Heart right ventricle (tissue), 16 donors: ENCODE data around the gene SLC6A9. TPM values are rescaled to one million over a fixed set of nuclear protein-coding genes. Genes with fewer than 3 reads are reported as not detected.

Source experiments
- ATAC-seq, 8 donors: fragments of 200-7000 bp; cut with Tn5 transposase; one replicate each; pipeline ENCODE4 v1.9.1; 2020; ENCODE audit warnings: mild to moderate bottlenecking in 8 of 8, moderate library complexity in 8 of 8, moderate number of reproducible peaks in 1 of 8
- DNase-seq, 2 donors: peaks; one replicate each; pipeline ENCODE4 v3.0.0-alpha.2; 2020
- H3K27ac ChIP-seq, 10 donors: fragments of 200-600 bp; sonication (generic) in 2 of 10; one replicate each; pipeline versions ENCODE4 v1.5.0 to v1.8.0; 2020 to 2022; ENCODE audit warnings: mild to moderate bottlenecking in 3 of 10
- H3K27me3 ChIP-seq, 7 donors: fragments of 200-600 bp; one replicate each; pipeline ENCODE4 v1.8.0; 2021 to 2022; ENCODE audit warnings: mild to moderate bottlenecking in 2 of 7
- H3K36me3 ChIP-seq, 9 donors: fragments of 200-600 bp; sonication (generic) in 1 of 9; one replicate each; pipeline versions ENCODE4 v1.5.0 to v1.8.0; 2020 to 2022; ENCODE audit warnings: mild to moderate bottlenecking in 2 of 9
- H3K4me1 ChIP-seq, 9 donors: fragments of 200-600 bp; sonication (generic) in 1 of 9; one replicate each; pipeline versions ENCODE4 v1.5.0 to v1.8.0; 2020 to 2022; ENCODE audit warnings: mild to moderate bottlenecking in 4 of 9
- H3K4me3 ChIP-seq, 10 donors: fragments of 200-600 bp; sonication (generic) in 2 of 10; one replicate each; pipeline versions ENCODE4 v1.5.0 to v1.8.0; 2020 to 2022; ENCODE audit warnings: mild to moderate bottlenecking in 7 of 10, moderate library complexity in 2 of 10
- H3K9me3 ChIP-seq, 11 donors: fragments of 200-600 bp in 10 of 11; sonication (generic) in 2 of 11; one replicate each; pipeline versions ENCODE4 v1.5.0 to v1.8.0; 2013 to 2022; ENCODE audit warnings: mild to moderate bottlenecking in 2 of 11, control low read depth in 1 of 11, moderate library complexity in 1 of 11
- WGBS, 2 donors: extraction: QIAGEN DNeasy Blood & Tissue Kit; methylation state at CpG; one replicate each; pipeline ENCODE4 v1.1.7; 2013; ENCODE audit warnings: inconsistent platforms in 1 of 2; 5-methylcytosine and 5-hydroxymethylcytosine counted together
- intact Hi-C, 10 donors: fragments of 100-400 bp; cut with DNase I; formaldehyde crosslinking; loops; one replicate each; pipeline versions ENCODE4 v1.11.1 to v1.14.2; 2022
- polyA plus RNA-seq, 2 donors: library from polyadenylated mRNA; stranded (reverse); fragments of 200-250 nt; gene quantifications; one replicate each; pipeline ENCODE4 v1.2.3, GENCODE V29; 2013
- total RNA-seq, 10 donors: library from RNA; stranded (reverse); fragmentation: NEBNext Ultra II Directional in 3 of 10; extraction: Animal tissue kit (Norgen Biotek cat#: 25700) in 3 of 10; gene quantifications; one replicate each; pipeline versions ENCODE4 v1.2.1 to v1.2.4, GENCODE V29; 2021 to 2023
- TF ChIP-seq, protein P1 (sequence below), 9 donors: fragments of 200-600 bp; sonication (generic) in 2 of 9; IDR thresholded peaks; one replicate each; pipeline versions ENCODE4 v1.5.0 to v1.8.0; 2021 to 2022; ENCODE audit warnings: antibody characterized with exemption in 9 of 9, mild to moderate bottlenecking in 5 of 9, moderate library complexity in 1 of 9
- donor health status: Arrhythmogenic right ventricular cardiomyopathy.
- donor health status: ischemic (EF 13 %, LVEDD 7.1; RV severe dilation, severe dysfunction).
- donor health status: healthy with polysubstance abuse.
- donor health status: DM: no; HTN: yes; CAD: no.
- donor health status: DM: no; HTN: no; CAD: no.
- donor health status: ischemic (EF 25% LVEDD 6.9; RV normal size, moderate dysfunction).
- donor health status: ischemic (EF 25% LVEDD 5.7; RV mildly dilated, moderate dysfunction).
- donor health status: healthy.
- donor health status: DM: yes; HTN: yes; CAD: no.
- donor health status: Ischemic cardiomyopathy.
- donor health status: ischemic (EF 35%, LVEDD 5.7; RV mildly dilated, moderate dysfunction).
- donor health status: nonischemic (EF 11% LVEDD 7.7; RV severe dilation, severe dysfunction).
- donor health status: DM: yes; HTN: yes; CAD: no.
- donor health status: PGD.
- donor health status: ischemic (EF 29% LVEDD 5.4; RV normal size, mild dysfunction).
- donor health status: nonischemic (EF 23%, LVEDD 6.1; RV moderate dilation, normal function).

Gene SLC6A9
- total and polyA plus RNA-seq, 12 donors, result 0.32 to 1.7 (median 0.96) TPM

DNA sequence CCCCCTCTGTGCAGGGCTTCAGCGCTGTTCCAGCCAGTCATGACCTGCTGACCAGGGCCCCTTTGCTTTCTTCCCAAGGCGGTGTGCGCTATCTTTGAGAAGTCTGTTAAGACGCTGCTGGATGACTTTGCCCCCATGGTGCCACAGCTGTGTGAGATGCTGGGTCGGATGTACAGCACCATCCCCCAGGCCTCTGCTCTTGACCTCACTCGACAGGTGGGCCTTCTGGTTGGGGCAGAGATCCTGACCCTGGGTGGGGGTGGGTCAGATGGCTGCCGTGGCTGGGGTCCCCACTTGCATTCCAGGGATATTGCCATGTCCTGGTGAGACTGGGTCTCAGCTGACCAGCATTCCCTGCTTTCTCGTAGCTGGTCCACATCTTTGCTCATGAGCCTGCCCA is 70.5 kb downstream of the SLC6A9 start:
- Histone ChIP-seq H3K4me1 (peaks cover 0 to 12% (median 0%) of the 10 kb centered on the region in 9 donors), H3K36me3 (peaks cover 0 to 95% (median 56%) of the 10 kb centered on the region in 9 donors), H3K27ac (no peak overlapping the region), H3K9me3 (no peaks in the 10 kb centered on the region), H3K4me3 (no peak overlapping the region), H3K27me3 (no peaks in the 10 kb centered on the region)
- intact Hi-C loops, result no loop called here
- WGBS, 2 donors, result 90 to 93% methylated on average over 8 of the region's 8 CpGs
- ATAC-seq (no peak), DNase-seq (no peak)
- TF ChIP-seq, protein P1, sequence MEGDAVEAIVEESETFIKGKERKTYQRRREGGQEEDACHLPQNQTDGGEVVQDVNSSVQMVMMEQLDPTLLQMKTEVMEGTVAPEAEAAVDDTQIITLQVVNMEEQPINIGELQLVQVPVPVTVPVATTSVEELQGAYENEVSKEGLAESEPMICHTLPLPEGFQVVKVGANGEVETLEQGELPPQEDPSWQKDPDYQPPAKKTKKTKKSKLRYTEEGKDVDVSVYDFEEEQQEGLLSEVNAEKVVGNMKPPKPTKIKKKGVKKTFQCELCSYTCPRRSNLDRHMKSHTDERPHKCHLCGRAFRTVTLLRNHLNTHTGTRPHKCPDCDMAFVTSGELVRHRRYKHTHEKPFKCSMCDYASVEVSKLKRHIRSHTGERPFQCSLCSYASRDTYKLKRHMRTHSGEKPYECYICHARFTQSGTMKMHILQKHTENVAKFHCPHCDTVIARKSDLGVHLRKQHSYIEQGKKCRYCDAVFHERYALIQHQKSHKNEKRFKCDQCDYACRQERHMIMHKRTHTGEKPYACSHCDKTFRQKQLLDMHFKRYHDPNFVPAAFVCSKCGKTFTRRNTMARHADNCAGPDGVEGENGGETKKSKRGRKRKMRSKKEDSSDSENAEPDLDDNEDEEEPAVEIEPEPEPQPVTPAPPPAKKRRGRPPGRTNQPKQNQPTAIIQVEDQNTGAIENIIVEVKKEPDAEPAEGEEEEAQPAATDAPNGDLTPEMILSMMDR (IDR thresholded peaks at IDR 0.05), result no peak

- intact Hi-C loops, result no loop called here
- no peak for ATAC-seq
Observed at GRCh38 chr1:43958351-43959255, 72.7 kb downstream of the SLC6A9 start.

GRCh38 chr1:43957407-43958040 is 73.7 kb downstream of the SLC6A9 start:
- WGBS, 2 donors, result 87% methylated on average over 7 of the region's 7 CpGs
- intact Hi-C loops, result no loop called here

More at GRCh38 chr1:43958351-43959255, 72.7 kb downstream of the SLC6A9 start:
- Histone ChIP-seq H3K36me3 (peaks cover 0 to 89% (median 47%) of the 10 kb centered on the region in 9 donors), H3K9me3 (no peaks in the 10 kb centered on the region), H3K27me3 (no peaks in the 10 kb centered on the region), H3K4me3 (no peak overlapping the region), H3K27ac (no peak overlapping the region), H3K4me1 (peaks cover 0 to 24% (median 5%) of the 10 kb centered on the region in 9 donors)
- no peak for DNase-seq
- WGBS, 2 donors, result 81 to 82% methylated on average over 9 of the region's 9 CpGs
- TF ChIP-seq, protein P1 (IDR thresholded peaks at IDR 0.05), result no peak

GRCh38 chr1:43956234-43956633 is 75.0 kb downstream of the SLC6A9 start:
- Histone ChIP-seq H3K27ac (no peak overlapping the region), H3K36me3 (peaks cover 0 to 67% (median 40%) of the 10 kb centered on the region in 9 donors), H3K27me3 (no peaks in the 10 kb centered on the region), H3K4me1 (peaks cover 0 to 35% (median 19%) of the 10 kb centered on the region in 9 donors), H3K4me3 (no peak overlapping the region), H3K9me3 (no peaks in the 10 kb centered on the region)
- 94 to 97% methylated on average over 8 of the region's 8 CpGs for WGBS, 2 donors
- intact Hi-C loops, result no loop called here
- DNase-seq (no peak), ATAC-seq (no peak)
- TF ChIP-seq, protein P1 (IDR thresholded peaks at IDR 0.05), result no peak

More at GRCh38 chr1:43957407-43958040, 73.7 kb downstream of the SLC6A9 start:
- TF ChIP-seq, protein P1 (IDR thresholded peaks at IDR 0.05), result no peak
- no peak overlapping the region for H3K4me3 ChIP-seq
- DNase-seq (no peak), ATAC-seq (no peak)
- no peaks in the 10 kb centered on the region for H3K27me3 ChIP-seq
- H3K36me3 ChIP-seq, result peaks cover 0 to 78% (median 46%) of the 10 kb centered on the region in 9 donors
- H3K4me1 ChIP-seq, result peaks cover 0 to 29% (median 12%) of the 10 kb centered on the region in 9 donors
- H3K27ac ChIP-seq, result no peak overlapping the region
- H3K9me3 ChIP-seq, result no peaks in the 10 kb centered on the region
